ENCODE data around the gene LTBP3. TPM values are rescaled to one million over a fixed set of nuclear protein-coding genes. Genes with fewer than 3 reads are reported as not detected.

LTBP3 gene
- total and polyA plus RNA-seq, 9 of the 15 experiments (the other 6 are each of a cell fraction or from before 2014, with no cell fraction given), result 0.06 to 20.5 (median 4.8) TPM

DNA sequence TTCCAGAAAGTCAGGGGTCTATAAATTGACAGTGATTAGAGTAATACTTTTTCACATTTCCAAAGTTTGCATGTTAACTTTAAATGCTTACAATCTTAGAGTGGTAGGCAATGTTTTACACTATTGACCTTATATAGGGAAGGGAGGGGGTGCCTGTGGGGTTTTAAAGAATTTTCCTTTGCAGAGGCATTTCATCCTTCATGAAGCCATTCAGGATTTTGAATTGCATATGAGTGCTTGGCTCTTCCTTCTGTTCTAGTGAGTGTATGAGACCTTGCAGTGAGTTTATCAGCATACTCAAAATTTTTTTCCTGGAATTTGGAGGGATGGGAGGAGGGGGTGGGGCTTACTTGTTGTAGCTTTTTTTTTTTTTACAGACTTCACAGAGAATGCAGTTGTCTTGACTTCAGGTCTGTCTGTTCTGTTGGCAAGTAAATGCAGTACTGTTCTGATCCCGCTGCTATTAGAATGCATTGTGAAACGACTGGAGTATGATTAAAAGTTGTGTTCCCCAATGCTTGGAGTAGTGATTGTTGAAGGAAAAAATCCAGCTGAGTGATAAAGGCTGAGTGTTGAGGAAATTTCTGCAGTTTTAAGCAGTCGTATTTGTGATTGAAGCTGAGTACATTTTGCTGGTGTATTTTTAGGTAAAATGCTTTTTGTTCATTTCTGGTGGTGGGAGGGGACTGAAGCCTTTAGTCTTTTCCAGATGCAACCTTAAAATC lies 54.0 kb downstream of the LTBP3 start (continued):
- TF ChIP-seq, protein P1, sequence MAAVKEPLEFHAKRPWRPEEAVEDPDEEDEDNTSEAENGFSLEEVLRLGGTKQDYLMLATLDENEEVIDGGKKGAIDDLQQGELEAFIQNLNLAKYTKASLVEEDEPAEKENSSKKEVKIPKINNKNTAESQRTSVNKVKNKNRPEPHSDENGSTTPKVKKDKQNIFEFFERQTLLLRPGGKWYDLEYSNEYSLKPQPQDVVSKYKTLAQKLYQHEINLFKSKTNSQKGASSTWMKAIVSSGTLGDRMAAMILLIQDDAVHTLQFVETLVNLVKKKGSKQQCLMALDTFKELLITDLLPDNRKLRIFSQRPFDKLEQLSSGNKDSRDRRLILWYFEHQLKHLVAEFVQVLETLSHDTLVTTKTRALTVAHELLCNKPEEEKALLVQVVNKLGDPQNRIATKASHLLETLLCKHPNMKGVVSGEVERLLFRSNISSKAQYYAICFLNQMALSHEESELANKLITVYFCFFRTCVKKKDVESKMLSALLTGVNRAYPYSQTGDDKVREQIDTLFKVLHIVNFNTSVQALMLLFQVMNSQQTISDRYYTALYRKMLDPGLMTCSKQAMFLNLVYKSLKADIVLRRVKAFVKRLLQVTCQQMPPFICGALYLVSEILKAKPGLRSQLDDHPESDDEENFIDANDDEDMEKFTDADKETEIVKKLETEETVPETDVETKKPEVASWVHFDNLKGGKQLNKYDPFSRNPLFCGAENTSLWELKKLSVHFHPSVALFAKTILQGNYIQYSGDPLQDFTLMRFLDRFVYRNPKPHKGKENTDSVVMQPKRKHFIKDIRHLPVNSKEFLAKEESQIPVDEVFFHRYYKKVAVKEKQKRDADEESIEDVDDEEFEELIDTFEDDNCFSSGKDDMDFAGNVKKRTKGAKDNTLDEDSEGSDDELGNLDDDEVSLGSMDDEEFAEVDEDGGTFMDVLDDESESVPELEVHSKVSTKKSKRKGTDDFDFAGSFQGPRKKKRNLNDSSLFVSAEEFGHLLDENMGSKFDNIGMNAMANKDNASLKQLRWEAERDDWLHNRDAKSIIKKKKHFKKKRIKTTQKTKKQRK (IDR thresholded peaks at IDR 0.05; ENCODE audit: borderline replicate concordance, low read depth, low read length), result no peak
- TF ChIP-seq RB1 (IDR thresholded peaks at IDR 0.05; ENCODE audit: low read depth) (no peak), ELF4 (CRISPR knock-in tag; IDR thresholded peaks at IDR 0.05) (peak; percentile 18; the same call in 1 of the 2 replicates), ZNF140 (CRISPR knock-in tag; IDR thresholded peaks at IDR 0.05) (no peak), ZNF224 (CRISPR knock-in tag; IDR thresholded peaks at IDR 0.05) (no peak), DIDO1 (tag; IDR thresholded peaks at IDR 0.05; ENCODE audit: low read depth) (no peak), TBP (optimal IDR thresholded peaks at IDR 0.05; ENCODE audit: low read depth, low read length) (no peak), SUPT5H (IDR thresholded peaks at IDR 0.05) (peak; percentile 95), CTBP1 (IDR thresholded peaks at IDR 0.05; ENCODE audit: borderline replicate concordance) (no peak), E2F3 (CRISPR knock-in tag; IDR thresholded peaks at IDR 0.05) (no peak), HDAC1 (IDR thresholded peaks at IDR 0.05) (0 out of 4 replicates have a peak, but pooled peaks of 1 of the 2 experiments have one; percentile 8), HNRNPLL (IDR thresholded peaks at IDR 0.05; ENCODE audit: low read depth, low read length, poor library complexity, severe bottlenecking) (no peak), PCBP2 (IDR thresholded peaks at IDR 0.05; ENCODE audit: low read depth, low read length, poor library complexity, severe bottlenecking) (no peak), ARNT (IDR thresholded peaks at IDR 0.05) (no peak)
- TF ChIP-seq, protein P2, sequence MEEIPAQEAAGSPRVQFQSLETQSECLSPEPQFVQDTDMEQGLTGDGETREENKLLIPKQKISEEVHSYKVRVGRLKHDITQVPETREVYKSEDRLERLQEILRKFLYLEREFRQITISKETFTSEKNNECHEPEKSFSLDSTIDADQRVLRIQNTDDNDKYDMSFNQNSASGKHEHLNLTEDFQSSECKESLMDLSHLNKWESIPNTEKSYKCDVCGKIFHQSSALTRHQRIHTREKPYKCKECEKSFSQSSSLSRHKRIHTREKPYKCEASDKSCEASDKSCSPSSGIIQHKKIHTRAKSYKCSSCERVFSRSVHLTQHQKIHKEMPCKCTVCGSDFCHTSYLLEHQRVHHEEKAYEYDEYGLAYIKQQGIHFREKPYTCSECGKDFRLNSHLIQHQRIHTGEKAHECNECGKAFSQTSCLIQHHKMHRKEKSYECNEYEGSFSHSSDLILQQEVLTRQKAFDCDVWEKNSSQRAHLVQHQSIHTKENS (CRISPR knock-in tag; IDR thresholded peaks at IDR 0.05), result 0 out of 2 replicates have a peak, but pooled peaks have one; percentile 73
- TF ChIP-seq, protein P3, sequence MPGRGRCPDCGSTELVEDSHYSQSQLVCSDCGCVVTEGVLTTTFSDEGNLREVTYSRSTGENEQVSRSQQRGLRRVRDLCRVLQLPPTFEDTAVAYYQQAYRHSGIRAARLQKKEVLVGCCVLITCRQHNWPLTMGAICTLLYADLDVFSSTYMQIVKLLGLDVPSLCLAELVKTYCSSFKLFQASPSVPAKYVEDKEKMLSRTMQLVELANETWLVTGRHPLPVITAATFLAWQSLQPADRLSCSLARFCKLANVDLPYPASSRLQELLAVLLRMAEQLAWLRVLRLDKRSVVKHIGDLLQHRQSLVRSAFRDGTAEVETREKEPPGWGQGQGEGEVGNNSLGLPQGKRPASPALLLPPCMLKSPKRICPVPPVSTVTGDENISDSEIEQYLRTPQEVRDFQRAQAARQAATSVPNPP (IDR thresholded peaks at IDR 0.05; ENCODE audit: borderline replicate concordance, insufficient read depth, insufficient read length), result no peak
- TF ChIP-seq, protein P4, sequence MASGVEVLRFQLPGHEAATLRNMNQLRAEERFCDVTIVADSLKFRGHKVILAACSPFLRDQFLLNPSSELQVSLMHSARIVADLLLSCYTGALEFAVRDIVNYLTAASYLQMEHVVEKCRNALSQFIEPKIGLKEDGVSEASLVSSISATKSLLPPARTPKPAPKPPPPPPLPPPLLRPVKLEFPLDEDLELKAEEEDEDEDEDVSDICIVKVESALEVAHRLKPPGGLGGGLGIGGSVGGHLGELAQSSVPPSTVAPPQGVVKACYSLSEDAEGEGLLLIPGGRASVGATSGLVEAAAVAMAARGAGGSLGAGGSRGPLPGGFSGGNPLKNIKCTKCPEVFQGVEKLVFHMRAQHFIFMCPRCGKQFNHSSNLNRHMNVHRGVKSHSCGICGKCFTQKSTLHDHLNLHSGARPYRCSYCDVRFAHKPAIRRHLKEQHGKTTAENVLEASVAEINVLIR (CRISPR knock-in tag; IDR thresholded peaks at IDR 0.05), result no peak
- TF ChIP-seq, protein P5, sequence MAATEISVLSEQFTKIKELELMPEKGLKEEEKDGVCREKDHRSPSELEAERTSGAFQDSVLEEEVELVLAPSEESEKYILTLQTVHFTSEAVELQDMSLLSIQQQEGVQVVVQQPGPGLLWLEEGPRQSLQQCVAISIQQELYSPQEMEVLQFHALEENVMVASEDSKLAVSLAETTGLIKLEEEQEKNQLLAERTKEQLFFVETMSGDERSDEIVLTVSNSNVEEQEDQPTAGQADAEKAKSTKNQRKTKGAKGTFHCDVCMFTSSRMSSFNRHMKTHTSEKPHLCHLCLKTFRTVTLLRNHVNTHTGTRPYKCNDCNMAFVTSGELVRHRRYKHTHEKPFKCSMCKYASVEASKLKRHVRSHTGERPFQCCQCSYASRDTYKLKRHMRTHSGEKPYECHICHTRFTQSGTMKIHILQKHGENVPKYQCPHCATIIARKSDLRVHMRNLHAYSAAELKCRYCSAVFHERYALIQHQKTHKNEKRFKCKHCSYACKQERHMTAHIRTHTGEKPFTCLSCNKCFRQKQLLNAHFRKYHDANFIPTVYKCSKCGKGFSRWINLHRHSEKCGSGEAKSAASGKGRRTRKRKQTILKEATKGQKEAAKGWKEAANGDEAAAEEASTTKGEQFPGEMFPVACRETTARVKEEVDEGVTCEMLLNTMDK (IDR thresholded peaks at IDR 0.05; ENCODE audit: borderline replicate concordance, insufficient read depth, low read depth, low read length, poor library complexity, severe bottlenecking), result no peak
